IPS-18c (cell line): ENCODE results near the gene RERE.
"Not testable (repeated sequence)": the region's sequence is repeated elsewhere in the genome, so short reads cannot be mapped to it uniquely, and the experiment has no call there.

Experiments
- H3K4me3 ChIP-seq: 2 replicates; pipeline ENCODE4 v1.7.0; 2013; ENCODE audit warnings: low read depth, mild to moderate bottlenecking, low read length, moderate library complexity; ENCODE audit not compliant: insufficient read depth
- H3K9me3 ChIP-seq: one replicate; pipeline ENCODE4 v1.6.1; 2013; ENCODE audit warnings: mild to moderate bottlenecking, low read length, moderate library complexity; ENCODE audit not compliant: control insufficient read depth, insufficient read depth

RERE gene

GRCh38 chr1:8745749-8746390 is 71.6 kb downstream of the RERE start:
- H3K9me3 ChIP-seq = no peaks in the 10 kb centered on the region
- H3K4me3 ChIP-seq = no peak overlapping the region

GRCh38 chr1:8745346-8745745 is 72.1 kb downstream of the RERE start:
- H3K4me3 ChIP-seq = no peak overlapping the region
- no peaks in the 10 kb centered on the region for H3K9me3 ChIP-seq

DNA sequence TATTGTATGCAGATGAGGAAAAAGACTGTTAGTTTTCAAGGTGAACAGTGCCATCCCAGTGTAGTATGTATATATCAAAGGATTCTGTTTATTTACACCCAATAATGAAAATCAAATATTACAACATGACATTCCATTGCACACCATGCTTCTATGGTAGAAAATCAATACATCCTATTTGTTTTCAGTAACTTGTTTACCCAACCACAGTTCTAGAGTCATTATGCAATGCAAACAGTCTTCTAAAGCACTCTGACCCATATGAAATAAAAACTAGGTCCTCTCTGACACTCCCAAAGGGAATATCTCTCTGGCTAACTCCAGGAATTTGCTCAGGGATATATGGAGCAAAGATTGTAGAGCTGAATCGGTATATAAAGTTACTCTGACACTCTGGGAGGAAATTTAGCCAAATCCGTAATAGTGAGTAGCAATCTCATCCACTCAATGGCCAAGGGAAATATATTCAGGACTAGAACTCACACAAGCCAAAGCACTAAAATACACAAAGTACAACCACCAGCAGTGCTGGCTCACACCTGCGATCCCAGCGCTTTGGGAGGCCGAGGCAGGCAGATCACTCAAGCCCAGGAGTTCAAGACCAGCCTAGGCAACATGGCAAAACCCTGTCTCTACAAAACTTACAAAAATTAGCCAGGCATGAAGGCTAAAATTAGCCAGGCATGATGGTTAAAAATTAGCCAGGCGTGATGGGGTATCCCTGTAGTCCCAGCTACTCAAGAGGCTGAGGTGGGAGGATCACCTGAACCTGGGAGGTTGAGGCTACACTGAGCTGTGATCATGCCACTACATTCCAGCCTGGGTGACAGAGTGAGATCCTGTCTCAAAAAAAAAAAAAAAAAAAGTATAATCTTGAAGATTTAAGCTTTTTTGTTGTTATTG is 75.2 kb downstream of the RERE start:
- H3K9me3 ChIP-seq = no peaks in the 10 kb centered on the region
- no peak overlapping the region for H3K4me3 ChIP-seq

GRCh38 chr1:8740034-8740449 is 77.4 kb downstream of the RERE start:
- Histone ChIP-seq H3K9me3 (no peaks in the 10 kb centered on the region), H3K4me3 (no peak overlapping the region)

- Histone ChIP-seq H3K4me3 (no peak overlapping the region), H3K9me3 (no peaks in the 10 kb centered on the region)
These were observed 78.1 kb downstream of the RERE start for GRCh38 chr1:8739377-8739776.

GRCh38 chr1:8736927-8737326 is 80.5 kb downstream of the RERE start:
- H3K4me3 ChIP-seq = no peak overlapping the region
- H3K9me3 ChIP-seq = peaks cover 3% of the 10 kb centered on the region

DNA sequence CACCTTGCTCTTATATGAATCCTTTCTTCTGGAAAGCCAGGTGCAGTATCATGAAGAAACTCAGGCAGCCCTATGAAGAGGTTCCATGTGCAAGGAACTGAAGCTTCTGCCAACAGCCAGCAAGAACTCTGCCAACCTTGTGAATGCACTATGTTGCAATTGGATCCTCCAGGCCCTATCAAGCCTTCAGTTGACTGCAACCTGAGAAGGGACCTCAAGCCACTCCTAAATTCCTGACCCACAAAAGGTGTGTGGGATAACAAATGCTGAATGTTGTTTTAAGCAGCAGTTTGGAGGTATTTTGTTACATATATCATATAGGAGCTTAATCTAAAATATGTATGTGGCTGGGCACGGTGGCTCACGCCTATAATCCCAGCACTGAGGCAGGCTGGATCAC is 84.0 kb downstream of the RERE start:
- Histone ChIP-seq H3K4me3 (no peak overlapping the region), H3K9me3 (peaks cover 5% of the 10 kb centered on the region)

DNA sequence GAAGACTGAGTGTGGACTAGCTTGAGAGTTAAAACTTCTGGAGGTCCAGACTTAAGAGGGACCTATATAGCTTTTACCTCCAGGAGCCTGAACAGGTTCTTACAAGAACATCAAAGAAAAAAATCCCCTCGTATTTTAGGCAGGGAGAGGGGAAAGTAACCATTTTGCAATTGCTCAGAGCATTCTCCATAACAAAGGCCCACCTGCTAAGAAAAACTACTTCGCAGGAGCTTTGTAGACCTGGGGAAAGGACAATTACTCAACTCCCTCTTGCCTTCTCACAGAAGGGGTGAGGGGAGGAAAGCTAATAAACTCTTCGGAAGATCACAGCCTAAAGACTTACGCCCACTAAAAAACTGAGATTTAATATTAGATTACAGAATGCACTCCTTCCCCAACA is 86.3 kb downstream of the RERE start:
- Histone ChIP-seq H3K9me3 (peaks cover 5% of the 10 kb centered on the region), H3K4me3 (no peak overlapping the region)

DNA sequence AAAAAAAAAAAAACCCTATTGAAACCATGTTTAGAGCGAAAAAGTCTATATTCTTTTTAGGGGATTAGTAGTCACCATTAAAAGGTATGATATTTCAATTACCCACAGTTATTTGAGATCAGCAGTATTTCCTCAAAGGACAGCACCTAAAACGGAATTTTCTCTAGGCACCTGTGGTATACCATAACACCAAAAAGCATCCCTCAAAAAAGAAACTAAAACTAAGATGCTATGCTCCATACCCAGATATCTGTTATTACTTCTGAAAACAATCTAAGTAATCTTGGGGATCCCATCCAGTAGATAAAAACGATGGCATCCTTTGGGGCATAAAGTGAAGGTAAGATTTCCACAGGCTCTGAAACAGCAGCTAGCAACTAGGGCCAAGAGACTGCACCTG is 89.0 kb downstream of the RERE start:
- Histone ChIP-seq H3K4me3 (no peak overlapping the region), H3K9me3 (peaks cover 5% of the 10 kb centered on the region)

GRCh38 chr1:8727809-8728213 is 89.6 kb downstream of the RERE start:
- Histone ChIP-seq H3K9me3 (peaks cover 5% of the 10 kb centered on the region), H3K4me3 (no peak overlapping the region)

- H3K9me3 ChIP-seq, H3K4me3 ChIP-seq: not testable (repeated sequence)
These were observed 90.1 kb downstream of the RERE start for GRCh38 chr1:8727316-8727715.

- not testable (repeated sequence) for H3K9me3 ChIP-seq, H3K4me3 ChIP-seq
These were observed 90.6 kb downstream of the RERE start for GRCh38 chr1:8726801-8727186.

GRCh38 chr1:8723010-8723409 is 94.4 kb downstream of the RERE start:
- no peaks in the 10 kb centered on the region for H3K9me3 ChIP-seq
- no peak overlapping the region for H3K4me3 ChIP-seq

DNA sequence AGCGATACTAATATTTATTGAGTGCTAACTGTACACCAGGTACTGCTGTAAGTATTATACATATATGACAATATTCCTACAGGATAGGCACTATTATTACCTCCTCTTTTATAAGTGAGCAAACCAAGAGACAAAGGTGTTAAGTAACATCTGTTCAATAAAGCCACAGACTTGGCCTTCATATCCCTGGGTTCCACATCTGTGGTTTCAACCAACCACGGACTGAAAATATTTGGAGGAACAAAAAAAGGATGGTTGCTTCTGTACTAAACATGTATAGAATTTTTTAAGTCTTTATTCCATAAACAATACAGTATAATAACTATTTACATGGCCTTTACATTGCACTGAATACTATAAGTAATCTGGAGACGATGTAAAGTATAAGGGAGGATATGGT is 95.1 kb downstream of the RERE start:
- Histone ChIP-seq H3K4me3 (no peak overlapping the region), H3K9me3 (no peaks in the 10 kb centered on the region)

GRCh38 chr1:8721679-8722324 is 95.6 kb downstream of the RERE start:
- Histone ChIP-seq H3K4me3 (no peak overlapping the region), H3K9me3 (no peaks in the 10 kb centered on the region)

DNA sequence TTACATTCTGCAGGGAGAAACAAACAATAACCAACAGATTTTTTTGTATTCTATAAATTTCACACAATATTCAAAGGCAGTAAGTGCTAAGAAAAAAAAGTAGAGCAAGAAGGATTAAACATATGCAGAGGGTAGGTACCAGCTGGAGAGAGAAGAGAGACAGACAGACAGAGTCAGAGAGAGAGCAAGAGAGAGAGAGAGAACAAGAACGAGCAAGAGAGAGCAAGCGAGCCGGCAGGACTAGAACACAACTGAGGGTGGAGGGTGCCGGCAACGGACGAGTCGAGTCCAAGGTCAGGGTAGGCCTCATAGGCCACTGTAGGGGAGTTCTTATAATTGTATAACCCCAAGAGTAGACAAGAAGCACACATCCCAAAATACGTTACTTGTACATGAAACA is 97.1 kb downstream of the RERE start:
- Histone ChIP-seq H3K9me3 (no peaks in the 10 kb centered on the region), H3K4me3 (no peak overlapping the region)

GRCh38 chr1:8718850-8719361 is 98.5 kb downstream of the RERE start:
- Histone ChIP-seq H3K9me3 (no peaks in the 10 kb centered on the region), H3K4me3 (no peak overlapping the region)

DNA sequence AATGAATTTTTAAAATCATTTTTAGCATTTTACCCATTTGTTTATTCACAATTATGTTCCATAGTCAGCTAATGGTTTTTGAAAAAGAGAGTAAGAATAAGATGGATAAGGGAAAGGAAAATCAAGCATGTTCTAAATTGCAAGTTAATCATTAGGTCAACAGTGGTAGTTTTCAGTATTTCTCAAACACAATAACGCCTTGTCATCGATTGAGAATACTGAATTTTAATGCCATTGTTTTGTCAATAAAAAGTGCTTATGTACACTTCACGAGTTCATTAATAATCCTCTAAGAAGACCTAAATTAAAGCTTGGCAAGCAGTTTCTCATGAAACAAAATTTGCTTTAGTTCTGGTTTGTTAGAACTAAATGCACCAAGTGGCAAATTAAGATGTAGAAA is 100.3 kb downstream of the RERE start:
- Histone ChIP-seq H3K9me3 (no peaks in the 10 kb centered on the region), H3K4me3 (no peak overlapping the region)
